Fibroblast of peridontal ligament (primary cell): ENCODE data around the gene SCIMP.
"Not testable (repeated sequence)": the region's sequence is repeated elsewhere in the genome, so short reads cannot be mapped to it uniquely, and the experiment has no call there.

Experiments used
- DNase-seq: peaks from one replicate; pipeline ENCODE4 v3.0.0-alpha.2; 2010; ENCODE audit errors: extremely low read depth

Gene SCIMP

GRCh38 chr17:5237541-5238016, 2.9 kb upstream of the SCIMP start:
- peak; percentile 42 for DNase-seq

GRCh38 chr17:5236938-5237540, 2.4 kb upstream of the SCIMP start:
- no peak for DNase-seq

- DNase-seq: not testable (repeated sequence)
These were observed 1.2 kb downstream of the SCIMP start for GRCh38 chr17:5233492-5233891.

GRCh38 chr17:5226940-5227878, 7.5 kb downstream of the SCIMP start:
- DNase-seq: no peak

- no peak for DNase-seq
These were observed 8.8 kb downstream of the SCIMP start for GRCh38 chr17:5225668-5226457.

GRCh38 chr17:5221912-5222311, 12.7 kb downstream of the SCIMP start:
- DNase-seq: not testable (repeated sequence)

- no peak for DNase-seq
These were observed 14.6 kb downstream of the SCIMP start for GRCh38 chr17:5220074-5220473.

- no peak for DNase-seq
These were observed 15.1 kb downstream of the SCIMP start for GRCh38 chr17:5219536-5219935.

GRCh38 chr17:5217562-5217961, 17.1 kb downstream of the SCIMP start:
- not testable (repeated sequence) for DNase-seq

- no peak for DNase-seq
These were observed 23.2 kb downstream of the SCIMP start for GRCh38 chr17:5211458-5211857.

- no peak for DNase-seq
These were observed 23.9 kb downstream of the SCIMP start for GRCh38 chr17:5210614-5211252.

GRCh38 chr17:5210091-5210490, 24.6 kb downstream of the SCIMP start:
- DNase-seq: no peak

- peak; percentile 80 for DNase-seq
These were observed 25.3 kb downstream of the SCIMP start for GRCh38 chr17:5209396-5209795.

- DNase-seq: peak; percentile 90
These were observed 30.8 kb downstream of the SCIMP start for GRCh38 chr17:5203908-5204294.

- DNase-seq: peak; percentile 28
These were observed 31.3 kb downstream of the SCIMP start for GRCh38 chr17:5203178-5203907.

GRCh38 chr17:5201011-5201410, 33.6 kb downstream of the SCIMP start:
- no peak for DNase-seq

- DNase-seq: no peak
These were observed 34.3 kb downstream of the SCIMP start for GRCh38 chr17:5200360-5200759.

- DNase-seq: no peak
These were observed 36.2 kb downstream of the SCIMP start for GRCh38 chr17:5198472-5198871.

- DNase-seq: peak; percentile 64
These were observed 40.3 kb downstream of the SCIMP start for GRCh38 chr17:5194346-5194745.

GRCh38 chr17:5191541-5192417, 42.9 kb downstream of the SCIMP start, which contains the start of gene ZNF594:
TSS of gene ZNF594 (minus strand) at chr17:5191868. CDS start at chr17:5184256, 7,612 bp downstream.
- DNase-seq: peak; percentile 93
